NCI-H526 (cell line): ENCODE data around the gene SUPT16H.

Experiments
- DNase-seq, 2 experiments: peaks; one replicate each; lab custom pipeline; 2025; lab: John Stamatoyannopoulos, UW

The SUPT16H gene

GRCh38 chr14:21302013-21302835, 81.6 kb downstream of the SUPT16H start:
- DNase-seq: no peak
